HUES64 (cell line): ENCODE results near the gene ZSWIM4.
A peak's percentile ranks its signal among the peaks of the same experiment; 100 is the strongest.

Experiments used
- H3K27ac ChIP-seq: 2 replicates; pipeline ENCODE4 v1.7.0; 2013; ENCODE audit warnings: low read depth, low read length, inconsistent platforms
- H3K27me3 ChIP-seq: 2 replicates; pipeline ENCODE4 v1.6.1; 2013; ENCODE audit warnings: mild to moderate bottlenecking, low read length; ENCODE audit not compliant: insufficient read depth
- H3K36me3 ChIP-seq: 2 replicates; pipeline ENCODE4 v1.6.1; 2013; ENCODE audit warnings: mild to moderate bottlenecking, low read length; ENCODE audit not compliant: insufficient read depth
- H3K4me1 ChIP-seq: 2 replicates; pipeline ENCODE4 v1.6.1; 2013; ENCODE audit warnings: mild to moderate bottlenecking, low read length, moderate library complexity; ENCODE audit not compliant: insufficient read depth
- H3K4me3 ChIP-seq: 2 replicates; pipeline ENCODE4 v1.5.1; 2013; ENCODE audit warnings: mild to moderate bottlenecking, low read length, moderate library complexity
- H3K9ac ChIP-seq: 2 replicates; pipeline ENCODE4 v1.6.1; 2013; ENCODE audit warnings: mild to moderate bottlenecking, low read depth, low read length
- H3K9me3 ChIP-seq: 2 replicates; pipeline ENCODE4 v1.6.1; 2013; ENCODE audit warnings: low read depth, low read length; ENCODE audit not compliant: insufficient read depth
- WGBS: fragments of 150-250, 120-280 bp; methylation state at CpG from one replicate; pipeline ENCODE4 v1.1.7; 2013; ENCODE audit warnings: missing lambda C conversion rate; 5-methylcytosine and 5-hydroxymethylcytosine counted together

The ZSWIM4 gene

GRCh38 chr19:13796301-13797057 is 1.2 kb downstream of the ZSWIM4 start:
- WGBS = 45% methylated on average over 12 of the region's 12 CpGs
- Histone ChIP-seq H3K27ac (no peak overlapping the region; the same call in 1 of the 2 replicates), H3K4me3 (peak overlapping the region; percentile 77)

DNA sequence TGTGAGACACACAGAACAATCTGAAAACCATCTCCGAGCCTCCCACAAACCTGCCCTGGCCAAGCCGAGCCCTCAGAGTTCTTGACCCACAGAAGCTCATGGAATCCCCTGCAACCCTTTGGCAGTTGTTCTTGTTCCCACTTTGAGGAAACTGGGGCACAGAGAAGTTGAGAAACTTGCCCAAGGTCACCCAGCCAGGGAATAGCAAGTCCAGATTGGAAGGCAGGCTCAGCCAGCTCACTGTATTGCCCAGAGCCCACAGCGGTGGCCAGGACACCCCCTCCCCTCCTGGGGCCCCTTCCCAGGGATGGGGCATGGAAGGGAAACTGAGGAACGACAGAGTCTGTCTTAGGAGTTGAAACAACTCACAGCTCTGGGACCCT is 1.8 kb downstream of the ZSWIM4 start:
- H3K27me3 ChIP-seq = no peaks in the 10 kb centered on the region
- no peak overlapping the region for H3K9ac ChIP-seq
- H3K36me3 ChIP-seq = peaks cover 16% of the 10 kb centered on the region
- peak overlapping the region; percentile 77; the same call in 1 of the 2 replicates for H3K4me3 ChIP-seq
- H3K27ac ChIP-seq = no peak overlapping the region
- H3K9me3 ChIP-seq = no peaks in the 10 kb centered on the region
- 0 out of 2 replicates have a peak, but pooled peaks cover 6% of the 10 kb centered on the region for H3K4me1 ChIP-seq
- WGBS = 92% methylated on average over 4 of the region's 4 CpGs

More at GRCh38 chr19:13796301-13797057, 1.2 kb downstream of the ZSWIM4 start:
- H3K36me3 ChIP-seq = peaks cover 16% of the 10 kb centered on the region
- no peaks in the 10 kb centered on the region for H3K27me3 ChIP-seq
- H3K9ac ChIP-seq = peak overlapping the region; percentile 70
- H3K9me3 ChIP-seq = no peaks in the 10 kb centered on the region
- 0 out of 2 replicates have a peak, but pooled peaks cover 6% of the 10 kb centered on the region for H3K4me1 ChIP-seq

DNA sequence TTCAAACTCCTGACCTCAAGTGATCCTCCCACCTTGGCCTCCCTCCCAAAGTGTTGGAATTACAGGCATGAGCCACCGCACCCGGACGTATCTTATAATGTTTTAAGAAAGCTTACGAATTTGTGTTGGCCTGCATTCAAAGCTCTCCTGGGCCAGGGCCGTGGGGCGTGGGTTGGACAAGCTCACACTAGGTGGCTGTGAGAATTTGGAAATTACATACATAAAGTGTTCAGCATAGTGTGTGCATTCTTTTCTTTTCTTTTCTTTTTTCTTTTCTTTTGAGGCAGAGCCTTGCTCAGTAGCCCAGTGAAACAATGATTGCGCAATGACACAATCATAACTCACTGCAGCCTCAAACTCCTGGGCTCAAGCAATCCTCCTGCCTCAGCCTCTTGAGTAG is 2.6 kb downstream of the ZSWIM4 start:
- Histone ChIP-seq H3K36me3 (peaks cover 16% of the 10 kb centered on the region), H3K9ac (no peak overlapping the region), H3K9me3 (no peaks in the 10 kb centered on the region), H3K27ac (no peak overlapping the region), H3K4me3 (no peak overlapping the region), H3K4me1 (0 out of 2 replicates have a peak, but pooled peaks cover 6% of the 10 kb centered on the region), H3K27me3 (no peaks in the 10 kb centered on the region)
- 95% methylated on average over 7 of the region's 7 CpGs for WGBS

- no peaks in the 10 kb centered on the region for H3K9me3 ChIP-seq
- no peak overlapping the region for H3K4me3 ChIP-seq
- WGBS = 96% methylated on average over 22 of the region's 22 CpGs
- no peak overlapping the region for H3K9ac ChIP-seq
- H3K27me3 ChIP-seq = no peaks in the 10 kb centered on the region
- H3K36me3 ChIP-seq = peaks cover 16% of the 10 kb centered on the region
- 0 out of 2 replicates have a peak, but pooled peaks cover 6% of the 10 kb centered on the region for H3K4me1 ChIP-seq
- H3K27ac ChIP-seq = no peak overlapping the region
Observed at GRCh38 chr19:13799669-13800068, 4.4 kb downstream of the ZSWIM4 start.

DNA sequence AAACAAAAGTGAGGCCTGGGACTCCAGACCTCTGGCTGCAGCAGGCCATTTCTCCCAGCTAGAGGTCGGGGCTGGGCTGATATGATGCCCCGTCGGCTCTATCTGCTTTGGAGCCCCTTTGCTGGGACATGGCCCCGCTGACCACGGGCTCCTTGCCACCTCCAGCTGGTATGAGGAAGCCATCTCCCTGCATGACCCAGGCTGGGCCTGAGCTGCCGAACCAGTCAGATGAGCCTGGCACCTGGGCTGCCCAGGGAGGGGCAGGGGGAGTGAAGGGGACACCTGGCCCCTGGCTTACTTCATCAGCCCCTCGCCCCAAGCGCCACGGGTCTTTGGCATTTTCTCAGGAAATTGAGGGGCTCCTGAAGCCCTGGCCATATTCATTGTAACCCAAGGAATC is 7.8 kb downstream of the ZSWIM4 start:
- Histone ChIP-seq H3K4me1 (no peaks in the 10 kb centered on the region), H3K27ac (no peak overlapping the region), H3K9ac (no peak overlapping the region), H3K4me3 (no peak overlapping the region), H3K27me3 (no peaks in the 10 kb centered on the region), H3K36me3 (peaks cover 40% of the 10 kb centered on the region), H3K9me3 (no peaks in the 10 kb centered on the region)
- WGBS = 96% methylated on average over 9 of the region's 9 CpGs

DNA sequence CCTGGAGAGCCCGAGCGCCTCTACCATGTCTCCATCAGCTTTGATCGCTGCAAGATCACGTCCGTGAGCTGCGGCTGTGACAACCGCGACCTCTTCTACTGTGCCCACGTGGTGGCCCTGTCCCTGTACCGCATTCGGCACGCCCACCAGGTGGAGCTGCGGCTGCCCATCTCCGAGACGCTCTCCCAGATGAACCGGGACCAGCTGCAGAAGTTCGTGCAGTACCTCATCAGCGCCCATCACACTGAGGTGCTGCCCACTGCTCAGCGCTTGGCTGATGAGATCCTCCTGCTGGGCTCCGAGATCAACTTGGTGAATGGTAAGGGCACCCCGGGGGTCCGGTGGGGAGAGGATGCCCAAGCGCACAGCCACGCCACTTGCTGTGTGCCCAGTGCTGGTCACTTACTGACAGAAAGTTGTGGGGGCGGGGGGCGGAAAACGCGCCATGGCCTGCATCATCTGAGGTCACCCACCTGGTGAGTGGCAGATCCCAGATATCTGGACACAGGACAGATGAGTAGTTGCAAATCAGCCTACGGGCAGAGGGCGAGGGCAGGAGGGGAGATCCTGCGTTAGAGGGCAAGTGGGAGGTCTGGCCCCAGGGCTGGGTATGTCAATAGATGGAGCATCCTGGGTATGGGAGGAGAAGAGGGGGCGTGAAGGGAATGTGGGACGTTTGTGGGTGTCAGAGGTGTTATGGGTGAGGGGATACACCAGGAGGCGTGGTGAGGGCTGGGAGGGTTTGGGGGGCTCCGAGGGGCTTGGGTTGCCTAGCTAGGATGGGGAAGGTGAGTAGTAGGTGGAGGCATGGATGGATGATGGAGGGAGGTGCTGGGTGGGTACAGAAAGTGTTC is 9.8 kb downstream of the ZSWIM4 start:
- Histone ChIP-seq H3K36me3 (peaks cover 46% of the 10 kb centered on the region), H3K4me3 (no peak overlapping the region), H3K9ac (no peak overlapping the region), H3K27me3 (no peaks in the 10 kb centered on the region), H3K27ac (no peak overlapping the region), H3K4me1 (no peaks in the 10 kb centered on the region), H3K9me3 (no peaks in the 10 kb centered on the region)
- 70% methylated on average over 35 of the region's 35 CpGs for WGBS

- Histone ChIP-seq H3K36me3 (peaks cover 48% of the 10 kb centered on the region), H3K4me3 (no peak overlapping the region), H3K27me3 (no peaks in the 10 kb centered on the region), H3K4me1 (no peaks in the 10 kb centered on the region), H3K9ac (no peak overlapping the region), H3K9me3 (no peaks in the 10 kb centered on the region), H3K27ac (no peak overlapping the region)
- 95% methylated on average over 3 of the region's 3 CpGs for WGBS
Observed at GRCh38 chr19:13806728-13807127, 11.5 kb downstream of the ZSWIM4 start.

GRCh38 chr19:13807421-13808021 is 12.3 kb downstream of the ZSWIM4 start:
- WGBS = 96% methylated on average over 3 of the region's 3 CpGs
- peaks cover 52% of the 10 kb centered on the region for H3K36me3 ChIP-seq

DNA sequence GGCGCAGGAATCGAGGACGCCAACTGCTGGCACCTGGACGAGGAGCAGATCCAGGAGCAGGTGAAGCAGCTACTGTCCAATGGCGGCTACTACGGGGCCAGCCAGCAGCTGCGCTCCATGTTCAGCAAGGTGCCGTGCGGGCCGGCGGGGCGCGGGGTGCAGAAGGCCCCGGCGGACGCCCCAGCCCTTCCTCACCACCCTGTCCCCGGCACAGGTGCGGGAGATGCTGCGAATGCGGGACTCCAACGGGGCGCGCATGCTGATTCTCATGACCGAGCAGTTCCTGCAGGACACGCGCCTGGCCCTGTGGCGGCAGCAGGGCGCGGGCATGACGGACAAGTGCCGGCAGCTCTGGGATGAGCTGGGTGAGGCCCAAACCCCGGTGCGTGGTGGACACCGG is 13.6 kb downstream of the ZSWIM4 start:
- 97% methylated on average over 34 of the region's 34 CpGs for WGBS
- H3K4me3 ChIP-seq = no peak overlapping the region
- no peaks in the 10 kb centered on the region for H3K27me3 ChIP-seq
- peaks cover 64% of the 10 kb centered on the region for H3K36me3 ChIP-seq
- no peaks in the 10 kb centered on the region for H3K4me1 ChIP-seq
- H3K27ac ChIP-seq = no peak overlapping the region
- no peaks in the 10 kb centered on the region for H3K9me3 ChIP-seq
- H3K9ac ChIP-seq = no peak overlapping the region

More at GRCh38 chr19:13807421-13808021, 12.3 kb downstream of the ZSWIM4 start:
- Histone ChIP-seq H3K4me1 (no peaks in the 10 kb centered on the region), H3K4me3 (no peak overlapping the region), H3K9me3 (no peaks in the 10 kb centered on the region), H3K27ac (no peak overlapping the region), H3K27me3 (no peaks in the 10 kb centered on the region), H3K9ac (no peak overlapping the region)

GRCh38 chr19:13812544-13812943 is 17.3 kb downstream of the ZSWIM4 start:
- H3K9me3 ChIP-seq = no peaks in the 10 kb centered on the region
- H3K27me3 ChIP-seq = no peaks in the 10 kb centered on the region
- 93% methylated on average over 11 of the region's 11 CpGs for WGBS
- H3K27ac ChIP-seq = no peak overlapping the region
- H3K36me3 ChIP-seq = peaks cover 55% of the 10 kb centered on the region
- no peaks in the 10 kb centered on the region for H3K4me1 ChIP-seq
- H3K4me3 ChIP-seq = no peak overlapping the region
- H3K9ac ChIP-seq = no peak overlapping the region

DNA sequence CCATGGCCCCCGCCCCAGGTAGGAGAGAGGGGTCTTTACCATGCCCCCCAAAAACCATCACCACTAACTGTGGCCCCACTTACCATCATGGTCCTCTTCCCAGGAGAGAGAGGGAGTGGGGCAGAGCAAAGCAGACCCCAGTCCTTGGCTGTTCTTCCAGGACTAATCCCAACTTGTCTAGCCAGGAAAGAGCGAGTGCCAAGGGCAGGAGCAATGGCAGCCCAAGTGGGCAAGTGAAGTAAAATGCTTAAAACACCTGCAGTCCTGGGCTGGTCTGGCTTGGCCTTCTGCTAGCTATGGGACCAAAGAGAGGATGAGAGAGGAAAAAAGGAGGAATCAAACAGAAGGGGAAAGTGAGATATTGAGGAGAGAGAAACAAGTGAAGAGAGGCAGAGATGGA is 17.9 kb downstream of the ZSWIM4 start:
- H3K36me3 ChIP-seq = peaks cover 48% of the 10 kb centered on the region

More for the DNA sequence above, 17.9 kb downstream of the ZSWIM4 start:
- H3K9ac ChIP-seq = no peak overlapping the region
- H3K9me3 ChIP-seq = no peaks in the 10 kb centered on the region
- no peaks in the 10 kb centered on the region for H3K27me3 ChIP-seq
- WGBS = 89% methylated on average over 1 of the region's 2 CpGs
- no peak overlapping the region for H3K4me3 ChIP-seq
- no peaks in the 10 kb centered on the region for H3K4me1 ChIP-seq
- no peak overlapping the region for H3K27ac ChIP-seq
